Activated CD4-positive, CD25-positive, alpha-beta regulatory T cell treated with anti-CD3 and anti-CD28 coated beads, Interleukin-2, amount 50 U/mL, for 72 hours (primary cell): ENCODE measurements around the gene TCFL5.

ENCODE experiments used
- DNase-seq: peaks from one replicate; pipeline ENCODE4 v3.0.0; 2021

TCFL5 gene

DNA sequence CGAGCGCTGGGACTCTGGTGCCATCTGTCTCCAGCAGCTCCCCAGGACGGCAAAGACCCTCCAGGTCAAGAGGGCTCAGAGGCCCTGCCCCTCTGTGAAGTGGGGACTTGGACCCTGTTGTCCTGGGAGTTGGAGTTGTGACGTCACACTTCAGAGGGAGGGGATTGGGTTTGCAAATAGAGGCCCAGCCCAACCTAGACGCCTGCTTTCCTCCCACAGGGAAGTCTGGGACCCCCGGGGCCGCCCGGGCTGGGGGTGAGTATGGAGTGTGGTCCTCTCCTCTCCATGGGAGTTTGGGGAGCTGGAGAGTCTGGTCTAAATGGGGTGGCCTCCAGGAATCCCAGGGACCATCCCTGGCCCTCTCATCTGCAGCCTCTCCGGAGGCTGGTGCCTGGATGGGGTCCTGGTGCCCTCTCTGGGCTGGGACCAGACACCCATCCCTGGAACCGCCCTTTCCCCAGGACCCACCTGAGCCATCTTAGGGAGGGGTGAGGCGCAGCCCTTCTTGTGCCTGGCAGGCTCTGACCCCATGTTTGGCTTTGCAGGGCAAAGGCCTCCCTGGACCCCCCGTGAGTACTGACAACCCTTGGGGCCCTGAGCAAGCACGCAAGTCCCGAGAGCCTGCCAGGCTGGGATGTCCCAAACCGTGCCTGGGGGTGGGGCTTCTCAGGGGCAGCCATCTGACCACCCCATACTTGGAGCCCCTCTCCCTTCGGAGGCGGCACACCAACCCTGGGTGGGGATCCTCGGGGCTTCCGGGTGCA lies 40.5 kb downstream of the TCFL5 start:
- no peak for DNase-seq

DNA sequence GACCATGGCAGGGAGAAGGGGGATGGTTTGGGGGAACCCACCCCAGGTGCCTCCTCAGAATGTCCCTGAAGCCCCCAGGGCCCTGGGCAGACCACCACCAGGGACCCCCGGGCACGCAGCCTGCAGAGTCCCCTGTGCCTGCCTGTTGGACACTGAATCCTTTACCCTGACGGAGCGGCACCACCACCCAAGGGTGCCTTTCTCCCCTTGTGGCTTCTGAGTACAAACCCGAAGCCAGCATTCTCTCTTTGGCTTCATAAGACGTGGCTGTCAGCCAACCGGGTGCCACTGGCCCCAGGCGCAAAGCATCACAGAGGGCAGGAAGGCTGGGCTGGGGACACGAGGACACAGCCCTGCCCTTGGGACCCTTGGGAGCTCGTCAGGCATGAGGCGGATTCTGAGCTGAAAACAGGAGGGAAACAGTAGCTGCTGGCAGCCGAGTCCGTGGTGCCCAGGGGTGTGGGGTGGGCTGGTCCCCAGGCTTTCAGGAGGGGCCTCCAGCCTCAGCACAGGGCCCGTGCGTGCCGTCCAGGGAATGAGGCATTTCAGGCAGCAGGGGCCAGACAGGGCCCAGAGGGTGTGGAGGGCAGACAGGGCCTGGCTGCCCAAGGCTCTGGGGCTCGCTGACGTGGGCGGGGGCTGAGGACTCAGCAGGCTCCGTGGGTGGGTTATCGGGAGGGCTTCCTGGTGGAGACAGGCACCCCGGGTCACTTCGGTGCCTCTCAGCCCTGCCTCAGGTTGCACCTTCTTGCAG lies 41.2 kb downstream of the TCFL5 start:
- no peak for DNase-seq

DNA sequence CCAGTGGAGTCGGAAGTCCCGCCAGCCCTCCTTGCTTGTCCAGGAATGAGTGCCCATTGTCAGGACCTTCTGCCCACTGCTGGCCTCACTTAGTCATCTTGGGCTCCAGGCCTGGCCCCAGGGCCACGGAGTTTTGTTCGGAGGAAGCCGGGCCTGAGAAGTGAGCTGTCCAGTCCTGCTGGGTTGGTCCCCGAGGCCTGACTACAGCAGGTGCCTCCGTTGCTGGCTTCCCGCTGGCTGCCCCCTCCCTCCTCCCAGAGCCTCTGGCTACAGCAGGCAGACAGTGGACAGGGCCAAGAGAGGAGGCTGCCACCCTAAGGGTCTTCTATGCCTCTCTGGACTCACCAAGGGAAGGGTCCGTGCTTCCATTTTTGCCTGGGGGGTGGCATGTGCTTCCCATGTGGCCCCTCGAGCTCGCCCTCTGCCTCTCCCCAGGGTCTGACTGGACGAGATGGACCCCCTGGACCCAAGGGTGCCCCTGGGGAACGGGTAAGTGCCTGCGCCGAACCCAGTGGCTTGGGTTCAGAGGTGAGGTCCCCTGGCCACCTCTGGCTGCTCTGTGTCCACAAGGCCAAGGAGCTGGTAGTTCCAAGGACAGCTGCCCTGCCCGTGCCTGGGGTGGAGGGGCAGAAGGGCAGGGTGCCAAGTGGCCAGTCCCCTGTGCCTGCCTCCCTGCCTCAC lies 42.0 kb downstream of the TCFL5 start:
- no peak for DNase-seq

DNA sequence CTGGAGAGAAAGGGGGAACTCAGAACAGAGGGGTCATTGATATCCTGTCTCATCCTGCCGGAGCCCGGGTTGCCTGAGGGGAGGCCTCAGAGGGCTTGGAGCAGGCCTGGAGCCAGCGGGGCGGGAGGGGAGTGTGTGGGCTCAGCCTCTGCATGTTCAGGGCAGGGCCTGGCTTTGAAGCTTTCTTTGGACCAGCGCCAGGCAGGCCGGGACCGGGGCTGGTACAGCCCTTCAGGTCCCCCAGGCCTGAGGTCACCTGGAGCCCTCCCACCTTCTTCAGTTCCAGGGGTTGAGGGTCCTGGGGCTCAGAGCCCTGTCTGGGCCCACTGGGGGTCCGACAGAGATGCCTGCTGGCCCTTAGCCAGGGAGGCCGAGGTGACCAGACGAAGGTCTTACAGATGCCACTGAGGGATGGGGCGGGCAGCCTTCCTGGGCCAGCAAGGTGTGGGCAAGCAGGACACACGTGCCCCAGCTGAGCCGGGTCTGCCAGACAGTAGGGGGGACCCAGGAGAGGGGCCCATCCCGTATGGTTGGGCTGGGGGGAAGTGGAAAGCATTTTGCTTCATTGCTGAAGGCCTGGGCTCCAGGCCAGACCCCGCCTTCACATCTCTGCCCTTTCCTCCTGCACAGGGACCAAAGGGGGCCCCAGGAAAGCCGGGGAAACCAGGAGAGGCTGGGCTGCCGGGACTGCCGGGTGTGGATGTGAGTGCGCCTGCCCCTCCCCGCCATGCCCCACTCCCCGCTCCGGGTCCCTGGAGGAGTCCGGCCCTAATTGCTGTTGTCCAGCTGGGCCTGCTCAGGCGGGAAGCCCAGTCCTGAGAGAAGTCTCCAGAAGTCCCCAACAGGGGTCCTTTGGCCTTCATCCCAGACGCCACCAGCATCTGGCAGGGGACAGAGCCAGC lies 42.8 kb downstream of the TCFL5 start:
- no peak for DNase-seq

GRCh38 chr20:62817975-62818591 lies 43.5 kb downstream of the TCFL5 start:
- no peak for DNase-seq

DNA sequence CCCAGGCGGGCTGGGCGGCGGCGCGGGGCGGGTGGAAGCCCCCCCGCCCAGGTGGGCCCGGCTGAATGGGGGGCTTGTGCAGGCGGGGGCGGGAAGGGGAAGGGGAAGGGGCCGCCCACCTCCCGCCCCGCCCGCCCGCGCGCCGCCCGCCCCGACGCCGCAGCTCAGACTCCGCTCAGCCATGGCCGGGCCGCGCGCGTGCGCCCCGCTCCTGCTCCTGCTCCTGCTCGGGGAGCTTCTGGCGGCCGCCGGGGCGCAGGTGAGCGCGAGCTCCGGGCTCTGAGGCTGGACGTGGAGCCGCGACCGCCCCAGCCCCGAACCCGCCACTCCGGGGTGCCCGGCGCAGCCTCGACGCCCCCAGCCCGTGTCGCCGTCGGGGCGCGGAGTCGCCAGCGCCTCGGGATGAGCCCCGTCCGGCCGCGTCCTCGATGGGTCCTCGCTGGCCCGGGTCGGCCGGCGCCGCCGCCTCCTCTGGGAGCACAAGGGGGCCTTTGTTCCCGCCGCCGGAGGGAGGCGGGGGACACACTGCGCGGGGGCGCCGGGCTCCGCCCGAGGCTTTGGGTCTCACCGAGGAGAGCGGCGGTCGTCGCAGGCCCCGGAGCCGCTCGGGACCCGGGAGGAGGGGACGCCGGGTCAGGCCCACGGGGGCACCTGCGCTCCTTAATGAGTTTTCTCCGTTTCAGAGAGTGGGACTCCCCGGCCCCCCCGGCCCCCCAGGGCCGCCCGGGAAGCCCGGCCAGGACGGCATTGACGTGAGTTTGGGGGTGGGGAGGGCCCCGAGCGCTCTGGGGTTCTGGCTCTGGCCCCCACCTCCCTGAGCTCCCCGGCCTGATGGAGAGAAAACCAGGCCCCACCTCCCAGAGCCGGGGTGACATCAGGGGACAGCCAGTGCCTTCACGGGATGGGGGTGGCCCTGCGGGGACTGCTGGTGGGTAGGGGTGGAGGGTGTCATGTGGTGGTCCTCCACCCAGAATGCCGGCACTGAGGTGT lies 44.4 kb downstream of the TCFL5 start, which contains the start of gene COL9A3:
COL9A3 (plus strand) TSS at position 167 of the 990 bp plus-strand sequence; CDS start at position 182, 15 bp downstream.
- DNase-seq, result no peak

DNA sequence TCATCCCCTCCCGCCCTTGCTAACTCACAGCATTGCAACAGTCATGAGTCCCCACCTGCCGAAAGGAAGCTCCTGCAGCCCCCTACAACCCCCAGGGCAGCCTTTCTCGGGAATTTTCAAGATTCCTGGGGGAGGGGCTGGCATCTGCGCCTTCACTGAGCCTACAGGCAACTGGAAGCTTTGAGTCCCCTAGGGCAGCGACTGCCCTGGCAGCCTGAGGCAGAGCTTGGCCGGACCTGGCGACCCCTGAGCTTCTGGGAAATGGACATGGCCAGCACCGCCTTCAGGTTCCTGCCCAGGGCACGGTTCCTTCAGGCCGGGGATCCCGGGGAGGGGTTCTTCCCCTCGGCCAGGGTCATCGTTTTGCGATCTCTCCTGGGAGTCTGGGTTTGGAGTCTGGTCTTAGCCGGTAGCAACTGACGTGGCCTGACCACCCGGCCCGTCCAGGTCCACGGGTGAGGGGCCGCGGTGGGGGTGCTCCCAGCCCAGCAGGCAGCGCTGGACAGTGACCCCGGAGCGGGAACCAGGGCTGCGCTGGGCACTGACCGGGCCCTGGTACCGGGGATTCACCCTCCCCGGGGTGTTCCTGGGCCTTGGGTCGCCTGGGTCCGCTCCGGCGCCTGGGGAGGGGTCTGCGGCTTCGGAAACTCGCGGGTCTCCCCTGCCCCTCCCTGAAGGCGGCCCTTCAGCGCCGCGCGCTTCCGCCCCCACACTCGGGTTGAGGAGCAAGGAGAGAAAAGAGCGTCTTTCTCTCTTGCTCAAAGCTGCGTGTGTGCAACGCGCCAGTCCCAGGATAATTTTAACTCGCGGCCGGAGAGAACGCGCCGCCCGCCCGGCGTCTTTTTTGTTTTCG lies 45.4 kb downstream of the TCFL5 start:
- no peak for DNase-seq

GRCh38 chr20:62815066-62815991 lies 46.3 kb downstream of the TCFL5 start:
- DNase-seq, result no peak

DNA sequence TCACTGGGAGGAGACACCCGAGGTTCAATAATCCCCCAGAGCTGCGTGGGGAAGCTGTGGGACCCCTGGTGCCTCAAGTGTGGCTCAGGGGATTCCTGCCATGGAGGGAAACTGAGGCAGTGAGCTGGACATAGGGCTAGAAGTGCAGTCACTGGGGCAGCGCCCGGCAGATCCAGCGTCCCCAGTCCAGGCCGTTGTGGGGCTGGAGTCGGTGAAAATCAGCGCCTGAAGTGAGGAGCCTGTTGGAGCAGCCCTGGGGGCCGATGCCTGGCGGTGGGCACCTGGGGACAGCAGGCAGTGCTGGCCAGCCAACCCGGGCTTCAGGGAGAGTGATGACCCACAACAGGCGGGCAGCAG lies 46.9 kb downstream of the TCFL5 start:
- DNase-seq, result no peak

- no peak for DNase-seq
These were observed 47.4 kb downstream of the TCFL5 start for GRCh38 chr20:62814060-62814708.

DNA sequence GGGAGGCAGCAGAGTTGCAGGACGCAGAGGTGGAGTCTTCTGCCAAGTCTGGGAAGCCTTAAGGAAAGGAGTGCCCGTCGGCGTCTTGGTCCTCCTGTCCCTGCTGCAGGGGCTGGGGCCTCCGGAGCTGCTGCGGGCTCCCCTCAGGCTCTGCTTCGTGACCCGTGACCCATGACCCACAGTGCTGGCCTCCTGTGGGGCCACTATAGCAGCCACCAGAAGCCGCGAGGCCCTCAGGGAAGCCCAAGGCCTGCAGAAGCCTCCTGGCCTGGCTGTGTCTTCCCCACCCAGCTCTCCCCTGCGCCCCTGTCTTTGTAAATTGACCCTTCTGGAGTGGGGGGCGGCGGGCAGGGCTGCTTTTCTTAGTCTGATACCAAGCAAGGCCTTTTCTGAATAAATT lies 48.0 kb downstream of the TCFL5 start:
- no peak for DNase-seq

DNA sequence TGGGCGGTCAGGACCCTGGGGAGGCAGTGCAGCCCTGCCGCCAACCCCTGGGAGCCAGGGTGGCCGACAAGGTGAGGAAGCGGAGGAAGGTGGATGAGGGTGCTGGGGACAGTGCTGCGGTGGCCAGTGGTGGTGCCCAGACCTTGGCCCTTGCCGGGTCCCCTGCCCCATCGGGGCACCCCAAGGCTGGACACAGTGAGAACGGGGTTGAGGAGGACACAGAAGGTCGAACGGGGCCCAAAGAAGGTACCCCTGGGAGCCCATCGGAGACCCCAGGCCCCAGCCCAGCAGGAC lies 48.8 kb downstream of the TCFL5 start:
- no peak for DNase-seq

DNA sequence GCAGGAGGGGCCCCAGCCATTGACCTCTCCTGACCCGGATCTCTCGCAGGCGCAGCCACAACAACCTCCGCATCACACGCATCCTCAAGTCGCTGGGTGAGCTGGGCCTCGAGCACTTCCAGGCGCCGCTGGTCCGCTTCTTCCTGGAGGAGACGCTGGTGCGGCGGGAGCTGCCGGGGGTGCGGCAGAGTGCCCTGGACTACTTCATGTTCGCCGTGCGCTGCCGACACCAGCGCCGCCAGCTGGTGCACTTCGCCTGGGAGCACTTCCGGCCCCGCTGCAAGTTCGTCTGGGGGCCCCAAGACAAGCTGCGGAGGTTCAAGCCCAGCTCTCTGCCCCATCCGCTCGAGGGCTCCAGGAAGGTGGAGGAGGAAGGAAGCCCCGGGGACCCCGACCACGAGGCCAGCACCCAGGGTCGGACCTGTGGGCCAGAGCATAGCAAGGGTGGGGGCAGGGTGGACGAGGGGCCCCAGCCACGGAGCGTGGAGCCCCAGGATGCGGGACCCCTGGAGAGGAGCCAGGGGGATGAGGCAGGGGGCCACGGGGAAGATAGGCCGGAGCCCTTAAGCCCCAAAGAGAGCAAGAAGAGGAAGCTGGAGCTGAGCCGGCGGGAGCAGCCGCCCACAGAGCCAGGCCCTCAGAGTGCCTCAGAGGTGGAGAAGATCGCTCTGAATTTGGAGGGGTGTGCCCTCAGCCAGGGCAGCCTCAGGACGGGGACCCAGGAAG lies 49.3 kb downstream of the TCFL5 start:
- no peak for DNase-seq

- no peak for DNase-seq
These were observed 49.9 kb downstream of the TCFL5 start for GRCh38 chr20:62811720-62812119.

- no peak for DNase-seq
These were observed 50.3 kb downstream of the TCFL5 start for GRCh38 chr20:62811320-62811719.

- no peak for DNase-seq
These were observed 51.8 kb downstream of the TCFL5 start for GRCh38 chr20:62809530-62810428.
